GOT3 (cell line): Measurements from ENCODE around the gene DAPK2.
"Not testable (repeated sequence)": the region's sequence is repeated elsewhere in the genome, so short reads cannot be mapped to it uniquely, and the experiment has no call there.

Experiments
- DNase-seq: peaks from one replicate; lab custom pipeline; 2025; ENCODE audit warnings: mixed read lengths; lab: John Stamatoyannopoulos, UW

The DAPK2 gene

GRCh38 chr15:64053674-64054073, 7.4 kb upstream of the DAPK2 start:
- DNase-seq = not testable (repeated sequence)

DNA sequence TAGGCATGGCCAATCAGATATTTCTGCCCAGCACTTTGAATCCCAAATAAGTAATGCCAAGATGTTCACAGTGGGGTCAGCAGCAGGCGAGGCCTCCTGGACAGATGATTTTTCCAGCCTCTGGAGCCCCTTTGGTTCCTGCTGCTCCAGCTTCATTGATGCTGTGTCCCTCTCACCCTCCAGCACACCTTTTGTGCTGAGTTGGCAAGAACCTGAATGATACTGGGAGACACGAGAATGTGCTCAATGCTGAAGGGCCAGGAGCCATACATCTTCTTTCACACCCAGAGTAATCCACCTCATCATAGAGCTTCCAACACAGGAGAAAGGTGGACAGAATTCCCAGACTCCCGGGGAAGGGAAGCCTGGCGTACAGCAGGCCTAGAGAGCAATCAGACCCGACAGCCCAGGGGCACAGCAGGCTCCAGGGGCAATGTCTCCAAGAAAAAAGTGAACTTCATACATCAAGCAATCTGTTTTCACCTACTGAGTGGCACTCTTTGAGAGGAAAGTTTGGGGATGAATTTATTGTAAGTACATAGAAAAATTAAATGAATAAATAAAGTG, 6.7 kb upstream of the DAPK2 start:
- no peak for DNase-seq

DNA sequence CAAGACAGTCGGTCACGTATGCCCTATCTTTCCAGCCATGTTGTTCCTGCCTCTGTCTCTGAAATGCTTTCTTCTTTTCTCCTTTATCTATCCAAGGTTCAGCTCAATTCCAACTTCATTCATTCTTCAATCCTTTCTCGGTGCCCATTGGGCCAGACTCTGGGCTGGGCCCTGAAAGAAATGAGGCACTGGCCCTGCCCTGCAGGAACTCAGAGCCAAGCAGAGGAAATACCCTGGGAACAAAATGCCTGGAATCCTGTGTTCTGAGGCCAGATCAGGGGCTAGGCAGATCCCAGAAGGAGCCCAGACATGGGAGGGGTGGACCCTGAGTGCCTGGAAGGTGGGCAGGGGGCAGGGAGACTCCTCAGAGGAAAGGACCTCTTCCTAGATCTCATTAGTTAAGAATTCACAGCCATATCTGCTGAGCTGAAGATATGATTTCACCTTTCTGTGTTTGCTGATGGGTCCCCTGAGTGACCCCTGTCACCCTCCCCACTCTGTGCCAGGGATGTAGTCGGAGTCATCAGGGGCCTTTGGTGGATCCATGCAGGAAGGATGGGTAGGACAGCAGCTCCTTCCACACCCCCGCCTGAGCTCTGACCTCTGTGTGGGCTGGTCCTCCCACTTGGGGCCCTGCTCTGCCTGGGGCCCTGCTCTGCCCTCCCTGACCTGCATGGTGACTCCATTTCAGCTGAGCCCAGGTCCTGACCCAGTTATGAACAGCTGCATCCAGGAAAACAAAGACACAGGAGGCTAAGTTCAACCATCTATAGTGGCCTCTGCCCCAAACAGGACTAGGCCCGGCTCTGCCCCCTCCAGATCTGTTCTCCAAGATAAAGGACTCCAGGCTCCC, 5.3 kb upstream of the DAPK2 start:
- DNase-seq = no peak

GRCh38 chr15:64051093-64051402, 4.8 kb upstream of the DAPK2 start:
- DNase-seq = no peak

DNA sequence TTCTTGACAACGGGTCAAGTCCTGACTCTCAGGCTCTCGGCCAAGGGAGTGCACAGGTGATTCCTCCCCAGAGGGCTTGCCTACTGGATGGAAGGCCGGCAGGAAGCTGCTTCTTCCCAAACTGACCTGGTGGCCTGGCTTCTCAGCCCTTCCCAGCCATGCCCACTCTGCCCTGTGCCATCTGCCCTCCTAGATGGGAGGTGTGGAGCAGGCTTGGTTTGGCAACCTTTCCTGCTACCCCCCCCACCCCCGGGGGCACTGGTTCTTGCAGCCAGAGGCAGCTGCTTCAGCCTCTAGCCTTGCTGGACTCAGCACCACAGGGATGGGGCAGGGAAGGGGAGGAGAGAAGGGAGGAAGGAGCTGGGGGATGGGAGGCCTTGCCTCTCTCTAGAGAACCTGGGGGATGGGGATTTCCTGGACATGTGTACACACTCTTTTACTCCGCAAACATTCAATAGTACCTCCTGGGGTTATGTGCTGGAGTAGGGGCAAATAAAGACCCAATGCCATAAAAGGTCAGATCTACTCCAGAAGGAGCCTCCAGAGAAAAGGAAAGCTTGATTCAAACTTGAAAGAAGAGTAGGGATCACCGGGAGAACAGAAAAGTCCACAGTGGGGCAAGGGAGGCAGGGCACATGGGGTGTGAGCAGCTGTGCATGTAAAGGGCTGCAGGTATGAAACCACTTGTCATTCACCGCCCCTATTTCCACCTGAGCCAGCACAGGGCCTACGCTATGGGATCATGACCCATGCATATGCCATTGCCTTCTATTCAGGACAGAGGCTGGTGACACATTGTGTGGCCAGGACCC, 4.2 kb upstream of the DAPK2 start:
- no peak for DNase-seq

- no peak for DNase-seq
Measured at GRCh38 chr15:64048781-64049460, 2.6 kb upstream of the DAPK2 start.

- DNase-seq = no peak
Measured at GRCh38 chr15:64045774-64046420, 388 bp downstream of the DAPK2 start.

DNA sequence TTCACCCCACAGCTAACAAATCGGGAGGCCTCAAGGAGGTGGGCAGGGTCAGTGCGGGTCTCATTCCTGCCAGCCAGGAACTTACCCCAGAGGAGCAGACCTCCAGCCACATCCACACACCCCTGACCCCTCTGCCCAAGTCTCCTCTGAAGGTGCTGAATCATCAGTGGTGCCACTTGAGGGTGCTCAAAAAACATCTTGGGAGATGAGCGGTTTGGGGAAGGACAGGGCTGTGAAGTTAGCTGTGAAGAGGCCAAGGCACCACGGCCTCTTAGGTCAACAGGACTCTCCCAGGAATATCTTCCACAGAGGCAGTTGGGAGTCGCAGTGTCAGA, 1.2 kb downstream of the DAPK2 start:
- DNase-seq = no peak

- DNase-seq = no peak
Measured at GRCh38 chr15:64044300-64045100, 1.8 kb downstream of the DAPK2 start.

- no peak for DNase-seq
Measured at GRCh38 chr15:64038878-64039610, 7.2 kb downstream of the DAPK2 start.

GRCh38 chr15:64037966-64038365, 8.3 kb downstream of the DAPK2 start:
- no peak for DNase-seq

- no peak for DNase-seq
Measured at GRCh38 chr15:64037116-64037515, 9.2 kb downstream of the DAPK2 start.

DNA sequence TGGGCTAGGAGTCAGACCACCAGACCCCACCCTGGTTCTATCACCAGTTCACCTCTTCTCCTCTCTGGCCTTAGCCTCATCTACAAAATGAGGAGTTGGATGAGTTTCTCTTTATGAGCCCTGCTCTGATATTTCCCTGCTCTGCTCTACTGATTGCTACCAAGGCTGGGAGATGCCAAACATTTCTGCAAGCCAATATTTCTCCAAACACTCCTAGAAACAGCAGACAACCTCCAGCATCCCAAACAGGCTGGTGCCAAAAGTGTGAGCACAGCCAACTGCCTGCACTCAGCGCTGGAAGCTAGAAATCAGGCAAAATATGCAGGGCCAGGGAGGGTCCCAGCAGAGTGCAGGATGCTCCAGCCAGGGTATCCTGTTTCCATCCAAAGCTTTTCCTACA, 10.8 kb downstream of the DAPK2 start:
- DNase-seq = no peak

DNA sequence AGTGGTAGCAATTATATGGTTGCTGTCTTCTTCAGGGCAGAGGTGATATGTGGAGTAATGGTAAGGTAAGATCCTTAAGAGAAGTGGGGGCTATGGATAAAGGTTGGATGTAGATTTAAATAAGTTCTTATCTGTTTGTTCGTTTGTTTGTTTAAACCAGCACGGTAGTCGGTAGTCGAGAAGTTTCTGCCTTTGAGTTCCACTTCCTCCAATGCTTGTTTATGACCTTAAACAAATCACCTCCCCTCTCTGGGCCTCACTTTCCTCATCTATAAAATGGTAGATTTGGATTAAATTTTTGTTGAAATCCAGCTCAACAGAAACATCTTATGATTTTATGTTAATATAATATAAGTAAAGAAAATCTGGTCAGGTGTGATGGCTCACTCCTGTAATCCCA, 11.8 kb downstream of the DAPK2 start:
- DNase-seq = no peak

DNA sequence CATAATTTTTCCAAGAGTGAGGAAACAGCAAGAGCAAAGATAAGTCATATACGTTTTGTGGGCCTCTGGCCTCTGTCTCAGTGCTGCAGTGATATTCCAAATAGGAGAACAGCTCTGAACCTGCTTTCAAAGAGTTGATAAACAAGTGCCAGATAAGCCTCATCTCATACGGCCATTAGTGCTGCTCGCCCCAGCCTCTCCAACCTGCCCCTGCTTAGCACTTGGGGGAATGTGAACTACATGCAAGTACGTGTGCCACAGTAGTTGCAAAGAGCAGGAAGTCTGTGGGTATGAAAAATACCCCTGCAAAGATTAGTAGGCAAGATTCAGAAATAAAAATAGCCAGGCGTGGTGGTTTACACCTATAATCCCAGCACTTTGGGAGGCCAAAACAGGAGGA, 14.0 kb downstream of the DAPK2 start:
- no peak for DNase-seq

GRCh38 chr15:64030123-64030522, 16.2 kb downstream of the DAPK2 start:
- no peak for DNase-seq

DNA sequence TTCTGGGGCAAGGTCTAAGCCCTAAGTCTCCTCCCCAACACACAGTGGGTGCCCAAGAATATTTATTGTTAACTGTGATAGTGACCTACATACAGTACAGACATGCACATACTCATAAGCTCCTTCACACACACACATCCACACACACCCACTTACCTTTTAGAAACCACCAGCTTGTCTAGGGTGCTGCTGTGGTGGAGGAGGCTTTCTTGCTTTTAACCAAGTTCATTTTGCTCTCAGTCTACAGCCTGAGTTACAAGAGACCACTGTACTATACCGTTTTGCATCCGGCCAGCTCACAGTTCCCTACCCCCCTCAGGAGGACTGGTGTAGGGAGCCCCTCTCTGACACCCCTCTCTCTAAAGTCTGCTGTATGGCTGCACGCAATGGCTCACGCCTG, 16.7 kb downstream of the DAPK2 start:
- DNase-seq = no peak

- DNase-seq = no peak
Measured at GRCh38 chr15:64029110-64029509, 17.2 kb downstream of the DAPK2 start.

GRCh38 chr15:64026591-64026990, 19.7 kb downstream of the DAPK2 start:
- no peak for DNase-seq

DNA sequence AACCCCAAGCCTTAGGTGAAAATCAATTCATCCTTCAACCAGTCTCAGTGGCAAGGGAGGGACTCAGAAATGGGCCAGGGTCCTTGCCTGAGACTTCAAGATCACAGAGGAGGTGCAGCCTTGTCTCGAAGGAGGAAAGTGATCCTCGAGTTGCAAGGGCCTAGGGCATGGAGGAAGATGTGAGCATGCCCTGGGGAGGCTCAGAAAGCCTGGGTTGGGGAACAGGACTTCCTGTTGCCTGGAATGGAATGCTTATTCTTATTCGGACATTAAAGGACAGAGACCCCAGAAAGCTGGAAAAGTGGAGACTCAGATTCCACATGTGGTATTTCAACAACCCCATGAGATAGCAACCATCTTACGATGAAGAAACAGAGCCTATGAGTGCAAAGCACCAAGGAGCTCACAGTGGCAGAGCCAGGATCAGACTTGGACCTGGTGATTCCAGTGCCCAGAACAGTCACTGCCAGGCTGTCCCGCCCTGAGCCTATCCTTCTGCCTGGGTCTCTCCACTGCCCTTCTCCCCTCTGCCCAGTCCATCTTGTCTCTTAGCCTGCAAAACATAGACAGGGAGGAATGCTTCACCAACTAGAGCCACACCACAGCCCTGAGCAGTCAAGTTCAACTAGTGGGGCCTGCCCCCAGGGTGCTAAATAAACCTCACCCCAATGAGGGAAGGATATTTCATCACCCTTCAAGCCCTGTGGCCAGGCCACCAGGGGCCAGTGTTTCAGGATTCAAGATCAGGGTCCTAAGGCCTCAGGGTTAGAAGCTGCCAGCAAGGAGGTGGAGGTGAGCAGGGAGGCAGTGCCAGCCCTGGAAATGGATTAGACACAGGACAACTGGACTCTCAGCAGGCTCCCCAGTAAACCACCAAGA, 21.9 kb downstream of the DAPK2 start:
- no peak for DNase-seq
